CD4-positive, alpha-beta T cell (primary cell): Measurements from ENCODE around the gene AP4M1. TPM values are rescaled to one million over a fixed set of nuclear protein-coding genes. Genes with fewer than 3 reads are reported as not detected.

ENCODE experiments used
- ATAC-seq: fragments of 200-7000 bp; cut with Tn5 transposase; one replicate; pipeline ENCODE4 v1.10.0; 2022; ENCODE audit warnings: mild to moderate bottlenecking; ENCODE audit not compliant: poor library complexity
- CTCF ChIA-PET: fragments of 350-600 bp; sonication (Branson Sonifier 250); formaldehyde crosslinking; loops from one replicate; lab custom pipeline; 2021; ENCODE audit warnings: antibody characterized with exemption, inconsistent platforms; lab: Charles Lee
- POLR2A ChIA-PET: fragments of 350-600 bp; sonication (Branson Sonifier 250); formaldehyde crosslinking; loops from one replicate; lab custom pipeline; 2021; ENCODE audit warnings: antibody characterized with exemption, inconsistent platforms; lab: Charles Lee
- DNase-seq, 14 experiments: peaks; one replicate each; pipeline ENCODE4 v3.0.0-alpha.2; 2013 to 2020; ENCODE audit warnings: mixed read lengths in 2 of 14
- H3K27ac ChIP-seq, 2 donors: one replicate each; pipeline versions ENCODE4 v1.5.1 to v1.7.0; 2013; ENCODE audit warnings: low read length in 2 of 2, low read depth in 1 of 2, mild to moderate bottlenecking in 1 of 2
- H3K27me3 ChIP-seq, 2 experiments: 1 replicate in 1 of 2; 2 replicates in 1 of 2; pipeline versions ENCODE4 v1.6.1 to v1.7.0; 2013; ENCODE audit warnings: low read length in 2 of 2, control low read depth in 1 of 2, mild to moderate bottlenecking in 1 of 2, moderate library complexity in 1 of 2; ENCODE audit not compliant: insufficient read depth in 2 of 2, control insufficient read depth in 1 of 2
- H3K36me3 ChIP-seq: one replicate; pipeline ENCODE4 v1.6.1; 2013; ENCODE audit warnings: low read length, control low read depth; ENCODE audit not compliant: insufficient read depth
- H3K4me1 ChIP-seq: one replicate; pipeline ENCODE4 v1.6.1; 2013; ENCODE audit warnings: low read length, control low read depth; ENCODE audit not compliant: insufficient read depth
- H3K4me3 ChIP-seq: one replicate; pipeline ENCODE4 v1.5.1; 2013; ENCODE audit warnings: mild to moderate bottlenecking, low read length, moderate library complexity
- H3K9me3 ChIP-seq, 2 experiments: 1 replicate in 1 of 2; 2 replicates in 1 of 2; pipeline versions ENCODE4 v1.6.1 to v1.7.0; 2013; ENCODE audit warnings: low read length in 2 of 2, mild to moderate bottlenecking in 2 of 2, control low read depth in 1 of 2, moderate library complexity in 1 of 2; ENCODE audit not compliant: control insufficient read depth in 1 of 2, insufficient read depth in 1 of 2
- H3K27ac Mint-ChIP-seq: one replicate; pipeline ENCODE4 v1.8.0; 2020; ENCODE audit warnings: mixed read lengths
- H3K27me3 Mint-ChIP-seq: one replicate; pipeline ENCODE4 v1.8.0; 2021; ENCODE audit warnings: mixed read lengths
- H3K36me3 Mint-ChIP-seq: one replicate; pipeline ENCODE4 v1.8.0; 2021; ENCODE audit warnings: low read depth, mixed read lengths
- H3K4me1 Mint-ChIP-seq: one replicate; pipeline ENCODE4 v1.8.0; 2021; ENCODE audit warnings: low read depth, mixed read lengths
- H3K4me3 Mint-ChIP-seq: one replicate; pipeline ENCODE4 v1.8.0; 2020; ENCODE audit warnings: mild to moderate bottlenecking, mixed read lengths
- H3K9me3 Mint-ChIP-seq: one replicate; pipeline ENCODE4 v1.8.0; 2020; ENCODE audit warnings: mixed read lengths
- intact Hi-C, 2 experiments: fragments of 100-400 bp; cut with DNase I in 1 of 2; cut with micrococcal nuclease in 1 of 2; formaldehyde crosslinking; loops; one replicate each; pipeline versions ENCODE4 v1.15.1 to v1.9.0; 2023 to 2025; cut with DNase I, micrococcal nuclease
- total RNA-seq, 174 experiments: library from RNA in 2 of 174; stranded (reverse) in 2 of 174; gene quantifications; one replicate each; pipeline ENCODE4 v1.2.3 and lab custom pipeline; 2021 to 2026
- TF ChIP-seq, protein P1 (sequence below): fragments of 200-600 bp; IDR thresholded peaks from one replicate; pipeline ENCODE4 v1.8.0; 2022; ENCODE audit warnings: antibody characterized with exemption, mild to moderate bottlenecking

The AP4M1 gene
- total RNA-seq, 2 experiments from 2014 or later: 2.8 to 4.0 TPM

DNA sequence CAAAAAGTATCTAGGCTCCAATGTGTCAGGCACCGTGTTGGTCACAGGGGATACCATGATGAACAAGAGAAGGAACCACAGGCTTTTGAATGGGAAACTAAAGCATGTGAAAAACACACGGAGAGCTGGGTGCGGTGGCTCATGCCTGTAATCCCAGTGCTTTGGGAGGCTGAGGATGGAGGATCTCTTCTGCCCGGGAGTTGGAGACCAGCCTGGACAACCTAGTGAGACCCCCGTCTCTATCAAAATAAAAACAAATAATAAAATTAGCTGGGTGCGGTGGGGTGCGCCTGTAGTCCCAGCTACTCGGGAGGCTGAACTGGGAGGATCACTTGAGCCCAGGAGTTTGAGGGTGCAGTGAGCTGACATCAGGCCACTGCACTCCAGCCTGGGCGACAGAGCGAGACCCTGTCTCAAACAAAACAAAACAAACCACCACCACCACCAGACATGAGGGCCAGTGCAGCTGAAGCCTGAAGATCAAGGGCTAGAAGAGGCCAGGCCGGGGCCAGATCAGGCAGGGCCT, 13.3 kb upstream of the AP4M1 start:
- DNase-seq (no peak), ATAC-seq (no peak)
- Mint-ChIP-seq H3K36me3 (peaks cover 38% of the 10 kb centered on the region), H3K27me3 (no peaks in the 10 kb centered on the region), H3K27ac (peak overlapping the region; percentile 91), H3K4me3 (peak overlapping the region; percentile 90), H3K4me1 (peaks cover 25% of the 10 kb centered on the region), H3K9me3 (no peaks in the 10 kb centered on the region)
- peaks cover 22% of the 10 kb centered on the region for H3K4me1 ChIP-seq
- H3K4me3 ChIP-seq: peak overlapping the region; percentile 92
- TF ChIP-seq, protein P1, sequence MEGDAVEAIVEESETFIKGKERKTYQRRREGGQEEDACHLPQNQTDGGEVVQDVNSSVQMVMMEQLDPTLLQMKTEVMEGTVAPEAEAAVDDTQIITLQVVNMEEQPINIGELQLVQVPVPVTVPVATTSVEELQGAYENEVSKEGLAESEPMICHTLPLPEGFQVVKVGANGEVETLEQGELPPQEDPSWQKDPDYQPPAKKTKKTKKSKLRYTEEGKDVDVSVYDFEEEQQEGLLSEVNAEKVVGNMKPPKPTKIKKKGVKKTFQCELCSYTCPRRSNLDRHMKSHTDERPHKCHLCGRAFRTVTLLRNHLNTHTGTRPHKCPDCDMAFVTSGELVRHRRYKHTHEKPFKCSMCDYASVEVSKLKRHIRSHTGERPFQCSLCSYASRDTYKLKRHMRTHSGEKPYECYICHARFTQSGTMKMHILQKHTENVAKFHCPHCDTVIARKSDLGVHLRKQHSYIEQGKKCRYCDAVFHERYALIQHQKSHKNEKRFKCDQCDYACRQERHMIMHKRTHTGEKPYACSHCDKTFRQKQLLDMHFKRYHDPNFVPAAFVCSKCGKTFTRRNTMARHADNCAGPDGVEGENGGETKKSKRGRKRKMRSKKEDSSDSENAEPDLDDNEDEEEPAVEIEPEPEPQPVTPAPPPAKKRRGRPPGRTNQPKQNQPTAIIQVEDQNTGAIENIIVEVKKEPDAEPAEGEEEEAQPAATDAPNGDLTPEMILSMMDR: no peak
- H3K27ac ChIP-seq: peak overlapping the region; percentile 80 to 86
- H3K27me3 ChIP-seq: no peaks in the 10 kb centered on the region
- H3K9me3 ChIP-seq: no peaks in the 10 kb centered on the region
- ChIA-PET CTCF (interaction anchor here (1.4 kb wide), 1 partner anchor 43 kb away, joined by 4 read pairs; no protein-coding TSS in a partner anchor), POLR2A (interaction anchor here (1.0 to 3.7 kb wide), 5 partner anchors 13 to 588 kb away, joined by 3 to 46 read pairs (median 8); partner anchors contain the start of genes AP4M1, CNPY4, MBLAC1 and MCM7)
- intact Hi-C loops: loop anchor here in 1 of 2 experiments (10.0 kb wide), 2 partner anchors 173 to 943 kb away; partner anchors contain the start of genes SMURF1 and TRIM4
- H3K36me3 ChIP-seq: peaks cover 29% of the 10 kb centered on the region

DNA sequence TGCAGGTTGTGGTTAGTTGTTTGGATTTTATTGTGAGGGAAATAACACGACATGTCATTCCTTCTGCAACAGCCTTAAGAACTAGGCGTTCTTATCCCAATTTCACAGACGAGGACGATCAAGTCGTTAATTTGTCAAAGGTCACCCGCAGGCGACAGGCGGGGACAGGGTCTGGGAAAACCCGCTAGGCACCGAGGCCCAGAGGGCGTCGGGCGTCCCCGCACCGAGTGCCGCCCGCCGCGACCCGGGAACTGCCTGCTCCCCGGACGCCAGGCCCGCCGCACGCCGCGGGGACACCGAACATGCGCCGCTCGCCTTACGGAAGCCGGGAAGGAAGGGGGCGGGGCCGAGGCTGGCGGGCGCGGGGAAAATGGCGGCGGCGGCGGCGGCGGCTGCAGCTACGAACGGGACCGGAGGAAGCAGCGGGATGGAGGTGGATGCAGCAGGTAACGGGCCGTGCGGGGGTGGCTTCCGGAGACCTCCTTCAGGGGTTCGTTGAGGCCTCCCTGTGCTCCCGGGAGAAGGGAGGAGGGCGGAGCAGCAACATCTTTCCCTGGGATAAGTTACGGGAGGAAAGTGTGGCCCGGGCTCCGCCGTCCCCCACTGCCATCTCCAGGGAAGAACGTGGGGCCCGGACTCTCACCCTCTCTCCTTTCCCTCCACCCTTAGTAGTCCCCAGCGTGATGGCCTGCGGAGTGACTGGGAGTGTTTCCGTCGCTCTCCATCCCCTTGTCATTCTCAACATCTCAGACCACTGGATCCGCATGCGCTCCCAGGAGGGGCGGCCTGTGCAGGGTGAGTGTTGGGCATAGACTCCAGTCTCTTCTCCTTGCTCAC, 12.6 kb upstream of the AP4M1 start, which contains the start of gene COPS6:
Gene COPS6 (plus strand): TSS at position 349 of the 837 bp plus-strand sequence. CDS start 22 bp downstream, at position 371.
- Mint-ChIP-seq H3K36me3 (peaks cover 45% of the 10 kb centered on the region), H3K27me3 (no peaks in the 10 kb centered on the region), H3K4me3 (peak within 1 kb of the TSS; percentile 90), H3K4me1 (peaks cover 25% of the 10 kb centered on the region), H3K9me3 (no peaks in the 10 kb centered on the region), H3K27ac (peak within 1 kb of the TSS; percentile 91)
- intact Hi-C loops: loop anchor here (1.0 to 10.0 kb wide), 3 partner anchors 11 to 944 kb away; partner anchors contain the start of genes SMURF1 (in 1 of the 2) and TRIM4 (in 1 of the 2)
- ChIA-PET CTCF (interaction anchor here (1.4 kb wide), 1 partner anchor 42 kb away, joined by 4 read pairs; no protein-coding TSS in a partner anchor), POLR2A (interaction anchor here (0.7 to 3.7 kb wide), 8 partner anchors 9 to 589 kb away, joined by 3 to 46 read pairs (median 6); partner anchors contain the start of genes AP4M1, CNPY4, MBLAC1 and MCM7)
- peak; percentile 87 for ATAC-seq
- H3K36me3 ChIP-seq: peaks cover 36% of the 10 kb centered on the region
- TF ChIP-seq, protein P1: no peak
- H3K9me3 ChIP-seq: no peaks in the 10 kb centered on the region
- peak; percentile 79 to 94 (median 84) for DNase-seq
- H3K27me3 ChIP-seq: no peaks in the 10 kb centered on the region
- peak within 1 kb of the TSS; percentile 92 for H3K4me3 ChIP-seq
- peak within 1 kb of the TSS; percentile 83 to 86 for H3K27ac ChIP-seq
- peaks cover 21% of the 10 kb centered on the region for H3K4me1 ChIP-seq
